Esophagus muscularis mucosa (tissue), 4 donors: ENCODE results near the gene ARHGEF10L. TPM values are rescaled to one million over a fixed set of nuclear protein-coding genes. Genes with fewer than 3 reads are reported as not detected.
A peak's percentile ranks its signal among the peaks of the same experiment; 100 is the strongest.

Source experiments
- DNase-seq: peaks from one replicate; pipeline ENCODE4 v3.0.0-alpha.2; 2017; ENCODE audit errors: extremely low spot score
- H3K27ac ChIP-seq, 4 donors: fragments of 200-600 bp; sonication (generic); replicated peaks in 1 of 4; 1 replicate in 3 of 4; 2 replicates in 1 of 4; pipeline ENCODE4 v1.5.1; 2016 to 2019; ENCODE audit warnings: mild to moderate bottlenecking in 1 of 4
- H3K27me3 ChIP-seq, 4 donors: fragments of 200-600 bp; sonication (generic); one replicate each; pipeline versions ENCODE4 v1.5.1 to v1.6.0; 2016 to 2019
- H3K36me3 ChIP-seq, 4 donors: fragments of 200-600 bp; sonication (generic); one replicate each; pipeline ENCODE4 v1.5.1; 2016 to 2019
- H3K4me1 ChIP-seq, 4 donors: fragments of 200-600 bp; sonication (generic); one replicate each; pipeline ENCODE4 v1.5.1; 2016 to 2019
- H3K4me3 ChIP-seq, 4 donors: fragments of 200-600 bp; sonication (generic); 1 replicate in 2 of 4; 2 replicates in 2 of 4; pipeline ENCODE4 v1.5.1; 2016 to 2019; ENCODE audit warnings: mild to moderate bottlenecking in 4 of 4, moderate library complexity in 1 of 4
- H3K9me3 ChIP-seq, 4 donors: fragments of 200-600 bp; sonication (generic); 1 replicate in 3 of 4; 2 replicates in 1 of 4; pipeline ENCODE4 v1.5.1; 2016 to 2019
- EP300 ChIP-seq: sonication (generic); formaldehyde crosslinking; IDR thresholded peaks from one replicate; pipeline ENCODE4 v1.6.1; 2017; ENCODE audit warnings: antibody characterized with exemption
- POLR2A ChIP-seq: fragments of 450-650 bp; IDR thresholded peaks from one replicate; pipeline ENCODE4 v1.6.1; 2017; ENCODE audit warnings: antibody characterized with exemption, moderate library complexity, mild to moderate bottlenecking, low read depth
- POLR2AphosphoS5 ChIP-seq, 2 donors: sonication (generic); formaldehyde crosslinking; IDR thresholded peaks; one replicate each; pipeline ENCODE4 v1.6.1; 2017; ENCODE audit warnings: antibody characterized with exemption in 2 of 2
- WGBS: methylation state at CpG from one replicate; pipeline ENCODE4 v1.1.5; 2018; 5-methylcytosine and 5-hydroxymethylcytosine counted together
- intact Hi-C: fragments of 100-400 bp; cut with DNase I; formaldehyde crosslinking; loops from one replicate; pipeline ENCODE4 v1.15.1; 2023
- total RNA-seq, 4 donors: library from RNA; depleted of rRNA; stranded (reverse); fragments of >200 nt; gene quantifications; one replicate each; pipeline versions ENCODE4 v1.1.0 to v1.2.1, GENCODE V29; 2016
- TF ChIP-seq, protein P1 (sequence below), 3 experiments: fragments of 200-600 bp in 2 of 3; fragments of 450-650 bp in 1 of 3; sonication (generic) in 2 of 3; IDR thresholded peaks; one replicate each; pipeline ENCODE4 v1.5.1; 2017 to 2019; ENCODE audit warnings: antibody characterized with exemption in 3 of 3, mild to moderate bottlenecking in 2 of 3, moderate library complexity in 1 of 3

The ARHGEF10L gene
- total RNA-seq, 4 donors from 2014 or later, result 46.6 to 93.0 (median 66.9) TPM

GRCh38 chr1:17607644-17608581, 68.4 kb downstream of the ARHGEF10L start:
- peak overlapping the region; percentile 23 to 82 (median 78) for H3K27ac ChIP-seq
- 90% methylated on average over 24 of the region's 34 CpGs for WGBS
- peaks cover 20 to 56% (median 50%) of the 10 kb centered on the region in 4 donors for H3K4me1 ChIP-seq
- H3K4me3 ChIP-seq, result no peak overlapping the region
- no peak for TF ChIP-seq POLR2AphosphoS5 (IDR thresholded peaks at IDR 0.05)
- TF ChIP-seq, protein P1, sequence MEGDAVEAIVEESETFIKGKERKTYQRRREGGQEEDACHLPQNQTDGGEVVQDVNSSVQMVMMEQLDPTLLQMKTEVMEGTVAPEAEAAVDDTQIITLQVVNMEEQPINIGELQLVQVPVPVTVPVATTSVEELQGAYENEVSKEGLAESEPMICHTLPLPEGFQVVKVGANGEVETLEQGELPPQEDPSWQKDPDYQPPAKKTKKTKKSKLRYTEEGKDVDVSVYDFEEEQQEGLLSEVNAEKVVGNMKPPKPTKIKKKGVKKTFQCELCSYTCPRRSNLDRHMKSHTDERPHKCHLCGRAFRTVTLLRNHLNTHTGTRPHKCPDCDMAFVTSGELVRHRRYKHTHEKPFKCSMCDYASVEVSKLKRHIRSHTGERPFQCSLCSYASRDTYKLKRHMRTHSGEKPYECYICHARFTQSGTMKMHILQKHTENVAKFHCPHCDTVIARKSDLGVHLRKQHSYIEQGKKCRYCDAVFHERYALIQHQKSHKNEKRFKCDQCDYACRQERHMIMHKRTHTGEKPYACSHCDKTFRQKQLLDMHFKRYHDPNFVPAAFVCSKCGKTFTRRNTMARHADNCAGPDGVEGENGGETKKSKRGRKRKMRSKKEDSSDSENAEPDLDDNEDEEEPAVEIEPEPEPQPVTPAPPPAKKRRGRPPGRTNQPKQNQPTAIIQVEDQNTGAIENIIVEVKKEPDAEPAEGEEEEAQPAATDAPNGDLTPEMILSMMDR (IDR thresholded peaks at IDR 0.05), result no peak
- no peak for TF ChIP-seq EP300
- no peak for TF ChIP-seq POLR2A
- H3K27me3 ChIP-seq, result no peaks in the 10 kb centered on the region
- no peaks in the 10 kb centered on the region for H3K9me3 ChIP-seq
- H3K36me3 ChIP-seq, result peaks cover 0 to 57% (median 26%) of the 10 kb centered on the region in 4 donors
- no peak for DNase-seq
- intact Hi-C loops, result loop anchor here (1.0 kb wide), 1 partner anchor 106 kb away; no protein-coding TSS in a partner anchor

DNA sequence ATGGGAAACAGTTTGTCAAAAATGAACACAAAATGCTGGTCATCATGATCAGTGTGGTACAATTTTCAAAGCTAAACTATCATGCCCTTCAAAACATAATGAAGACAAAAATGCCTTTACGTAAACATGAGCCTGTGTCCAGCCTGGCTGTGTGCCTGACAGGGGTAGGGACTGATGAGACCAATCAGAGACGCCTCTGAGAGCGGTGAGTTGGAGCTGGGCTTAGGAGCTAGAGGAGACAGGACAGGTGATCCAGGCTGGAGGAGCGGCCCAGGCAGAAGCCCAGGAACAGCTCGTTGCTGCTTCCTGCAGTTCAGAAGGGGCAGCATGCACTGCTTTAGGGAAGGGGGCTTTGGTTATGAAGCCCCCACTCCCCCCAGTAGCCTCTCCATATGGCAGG, 70.0 kb downstream of the ARHGEF10L start:
- peaks cover 0 to 59% (median 34%) of the 10 kb centered on the region in 4 donors for H3K36me3 ChIP-seq
- no peaks in the 10 kb centered on the region for H3K27me3 ChIP-seq
- no peak for DNase-seq
- H3K4me1 ChIP-seq, result peaks cover 20 to 47% (median 43%) of the 10 kb centered on the region in 4 donors
- peak; percentile 7 to 22 for TF ChIP-seq POLR2AphosphoS5 (IDR thresholded peaks at IDR 0.05)
- no peak for TF ChIP-seq EP300
- TF ChIP-seq POLR2A, result no peak
- TF ChIP-seq, protein P1 (IDR thresholded peaks at IDR 0.05), result peak in 2 of 3 experiments; percentile 18 to 32
- H3K9me3 ChIP-seq, result no peaks in the 10 kb centered on the region
- WGBS, result 48% methylated on average over 4 of the region's 5 CpGs
- intact Hi-C loops, result no loop called here
- peak overlapping the region; percentile 66 to 82 (median 78) for H3K27ac ChIP-seq
- H3K4me3 ChIP-seq, result no peak overlapping the region

DNA sequence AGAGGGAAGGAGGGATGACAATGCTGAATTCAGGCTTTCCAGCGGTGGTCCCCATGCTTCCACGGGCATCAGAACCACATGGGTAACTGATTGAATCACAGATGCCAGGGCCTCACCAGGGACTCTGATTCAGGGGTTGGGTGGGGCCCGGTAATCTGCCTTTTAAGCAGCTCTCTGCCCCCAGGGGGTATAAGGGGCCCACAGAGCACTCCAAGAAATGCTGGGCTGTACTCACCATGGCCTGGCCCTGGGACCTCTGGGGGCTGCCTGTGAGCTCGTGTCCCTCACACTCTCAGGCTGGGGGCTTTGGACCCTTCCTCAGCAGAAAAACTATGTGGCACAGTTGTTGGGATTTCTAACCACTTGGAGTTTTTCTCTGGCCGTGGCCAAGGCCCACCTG, 70.6 kb downstream of the ARHGEF10L start:
- DNase-seq, result no peak
- WGBS, result 74% methylated on average over 3 of the region's 5 CpGs
- TF ChIP-seq EP300, result no peak
- TF ChIP-seq POLR2A, result no peak
- intact Hi-C loops, result no loop called here
- H3K27ac ChIP-seq, result peak overlapping the region; percentile 66 to 82 (median 78)
- H3K9me3 ChIP-seq, result no peaks in the 10 kb centered on the region
- no peak overlapping the region for H3K4me3 ChIP-seq
- no peaks in the 10 kb centered on the region for H3K27me3 ChIP-seq
- H3K4me1 ChIP-seq, result peaks cover 18 to 41% (median 39%) of the 10 kb centered on the region in 4 donors
- peaks cover 0 to 56% (median 33%) of the 10 kb centered on the region in 4 donors for H3K36me3 ChIP-seq

DNA sequence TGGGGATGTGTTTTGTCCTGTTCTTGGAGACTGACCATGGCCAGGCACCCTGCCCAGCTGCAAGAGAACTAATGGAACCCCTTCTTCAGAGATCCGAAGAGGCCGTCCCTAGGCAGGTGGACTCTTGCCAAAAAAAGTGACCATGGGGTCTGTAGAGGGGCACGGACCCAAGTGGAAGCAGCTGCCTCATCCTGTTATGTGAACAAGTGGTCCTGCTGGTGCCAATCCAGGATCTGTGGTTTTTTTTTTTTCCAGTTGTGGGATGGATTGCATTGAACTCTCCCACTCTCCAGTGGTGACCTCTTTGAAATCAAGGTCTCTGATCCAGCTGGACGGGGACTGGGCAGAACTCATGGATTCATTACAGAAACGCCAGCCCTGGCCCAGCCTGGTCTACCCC, 71.2 kb downstream of the ARHGEF10L start:
- Histone ChIP-seq H3K9me3 (no peaks in the 10 kb centered on the region), H3K27me3 (no peaks in the 10 kb centered on the region), H3K27ac (peak overlapping the region in 3 of 4 donors; percentile 77 to 82 (median 79)), H3K36me3 (peaks cover 0 to 62% (median 34%) of the 10 kb centered on the region in 4 donors), H3K4me3 (no peak overlapping the region), H3K4me1 (peaks cover 12 to 36% (median 33%) of the 10 kb centered on the region in 4 donors)
- WGBS, result 74% methylated on average over 5 of the region's 5 CpGs
- no peak for DNase-seq
- intact Hi-C loops, result no loop called here
- TF ChIP-seq, protein P1 (IDR thresholded peaks at IDR 0.05), result no peak
- no peak for TF ChIP-seq POLR2A
- no peak for TF ChIP-seq EP300
- TF ChIP-seq POLR2AphosphoS5 (IDR thresholded peaks at IDR 0.05), result no peak

DNA sequence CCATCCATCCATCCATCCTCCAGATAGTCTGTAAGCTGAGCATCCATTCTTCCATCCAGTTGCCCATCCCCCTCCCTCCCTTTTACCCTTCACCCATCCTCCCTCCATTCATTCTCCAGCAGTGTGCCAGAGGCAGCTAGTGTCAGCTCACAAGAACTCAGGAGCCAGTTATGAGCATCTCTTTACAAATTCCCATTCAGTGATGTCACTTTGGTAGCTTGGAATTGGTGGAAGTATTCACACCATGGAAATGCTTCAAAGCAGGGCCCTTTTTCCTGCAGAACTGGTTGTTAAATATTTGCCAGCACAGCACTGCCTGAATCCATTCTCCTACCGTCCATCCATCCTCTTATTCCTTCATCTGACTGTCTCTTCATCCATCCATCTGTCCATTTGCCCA, 72.5 kb downstream of the ARHGEF10L start:
- no peak overlapping the region for H3K4me3 ChIP-seq
- TF ChIP-seq POLR2AphosphoS5 (IDR thresholded peaks at IDR 0.05) (no peak), EP300 (no peak), POLR2A (no peak)
- TF ChIP-seq, protein P1 (IDR thresholded peaks at IDR 0.05), result no peak
- peaks cover 0 to 35% (median 25%) of the 10 kb centered on the region in 4 donors for H3K4me1 ChIP-seq
- H3K36me3 ChIP-seq, result peaks cover 0 to 73% (median 43%) of the 10 kb centered on the region in 4 donors
- H3K9me3 ChIP-seq, result no peaks in the 10 kb centered on the region
- no peaks in the 10 kb centered on the region for H3K27me3 ChIP-seq
- H3K27ac ChIP-seq, result no peak overlapping the region
- no peak for DNase-seq
- intact Hi-C loops, result no loop called here
- WGBS, result 56% methylated on average over 1 of the region's 1 CpG
